KBM-7 (cell line): ENCODE measurements around the gene CREB3L1.

Experiments
- DNase-seq: peaks from one replicate; pipeline ENCODE4 v3.0.0-alpha.2; 2015
- in situ Hi-C: fragments of 300-500 bp; cut with MboI; formaldehyde crosslinking; loops from 2 replicates; pipeline ENCODE4 v1.14.3; 2020; ENCODE audit warnings: low sequenced_read_pairs, low pct_unique_long_range_greater_than_20kb, mixed read lengths

Gene CREB3L1

GRCh38 chr11:46353698-46354097 is 76.2 kb downstream of the CREB3L1 start:
- no peak for DNase-seq
- in situ Hi-C loops = loop anchor here (25.0 kb wide), 1 partner anchor 809 kb away; no protein-coding TSS in a partner anchor

GRCh38 chr11:46356924-46357482 is 79.5 kb downstream of the CREB3L1 start:
- in situ Hi-C loops = loop anchor here (25.0 kb wide), 1 partner anchor 805 kb away; no protein-coding TSS in a partner anchor
- DNase-seq = peak; percentile 41

- in situ Hi-C loops = loop anchor here (25.0 kb wide), 1 partner anchor 805 kb away; no protein-coding TSS in a partner anchor
- peak; percentile 35 for DNase-seq
Measured at GRCh38 chr11:46357483-46357936, 80.0 kb downstream of the CREB3L1 start.

- in situ Hi-C loops = loop anchor here (25.0 kb wide), 1 partner anchor 802 kb away; no protein-coding TSS in a partner anchor
- DNase-seq = no peak
Measured at GRCh38 chr11:46359953-46360352, 82.5 kb downstream of the CREB3L1 start.

- DNase-seq = no peak
- in situ Hi-C loops = loop anchor here (25.0 kb wide), 1 partner anchor 801 kb away; no protein-coding TSS in a partner anchor
Measured at GRCh38 chr11:46360878-46361277, 83.4 kb downstream of the CREB3L1 start.

GRCh38 chr11:46361283-46362155 is 84.1 kb downstream of the CREB3L1 start:
- DNase-seq = peak; percentile 91
- in situ Hi-C loops = loop anchor here (25.0 kb wide), 1 partner anchor 801 kb away; no protein-coding TSS in a partner anchor

GRCh38 chr11:46362156-46363030 is 84.9 kb downstream of the CREB3L1 start:
- no peak for DNase-seq
- in situ Hi-C loops = loop anchor here (25.0 kb wide), 1 partner anchor 800 kb away; no protein-coding TSS in a partner anchor

GRCh38 chr11:46363031-46363407 is 85.6 kb downstream of the CREB3L1 start:
- in situ Hi-C loops = loop anchor here (25.0 kb wide), 1 partner anchor 799 kb away; no protein-coding TSS in a partner anchor
- no peak for DNase-seq

GRCh38 chr11:46363455-46364005 is 86.1 kb downstream of the CREB3L1 start:
- no peak for DNase-seq
- in situ Hi-C loops = loop anchor here (25.0 kb wide), 1 partner anchor 799 kb away; no protein-coding TSS in a partner anchor

GRCh38 chr11:46364056-46364455 is 86.6 kb downstream of the CREB3L1 start:
- in situ Hi-C loops = loop anchor here (25.0 kb wide), 1 partner anchor 798 kb away; no protein-coding TSS in a partner anchor

GRCh38 chr11:46364791-46365190 is 87.3 kb downstream of the CREB3L1 start:
- no peak for DNase-seq
- in situ Hi-C loops = loop anchor here (25.0 kb wide), 1 partner anchor 798 kb away; no protein-coding TSS in a partner anchor

More at GRCh38 chr11:46364056-46364455, 86.6 kb downstream of the CREB3L1 start:
- DNase-seq = no peak

- in situ Hi-C loops = loop anchor here (25.0 kb wide), 1 partner anchor 796 kb away; no protein-coding TSS in a partner anchor
Measured at GRCh38 chr11:46366260-46366659, 88.8 kb downstream of the CREB3L1 start.

GRCh38 chr11:46366661-46367161 is 89.2 kb downstream of the CREB3L1 start:
- in situ Hi-C loops = loop anchor here (25.0 kb wide), 1 partner anchor 796 kb away; no protein-coding TSS in a partner anchor
- DNase-seq = no peak

More at GRCh38 chr11:46366260-46366659, 88.8 kb downstream of the CREB3L1 start:
- DNase-seq = no peak

GRCh38 chr11:46367244-46367915 is 89.9 kb downstream of the CREB3L1 start:
- DNase-seq = peak; percentile 69
- in situ Hi-C loops = loop anchor here (25.0 kb wide), 1 partner anchor 795 kb away; no protein-coding TSS in a partner anchor

- DNase-seq = no peak
- in situ Hi-C loops = loop anchor here (25.0 kb wide), 1 partner anchor 794 kb away; no protein-coding TSS in a partner anchor
Measured at GRCh38 chr11:46367916-46368267, 90.4 kb downstream of the CREB3L1 start.

GRCh38 chr11:46369458-46370152 is 92.1 kb downstream of the CREB3L1 start:
- DNase-seq = peak; percentile 73
- in situ Hi-C loops = loop anchor here (25.0 kb wide), 1 partner anchor 793 kb away; no protein-coding TSS in a partner anchor

GRCh38 chr11:46370253-46370652 is 92.8 kb downstream of the CREB3L1 start:
- no peak for DNase-seq
- in situ Hi-C loops = loop anchor here (25.0 kb wide), 1 partner anchor 792 kb away; no protein-coding TSS in a partner anchor
